Measurements from ENCODE around the gene MYLK3. TPM values are rescaled to one million over a fixed set of nuclear protein-coding genes. Genes with fewer than 3 reads are reported as not detected.

MYLK3 gene
- total RNA-seq, 1 donor from 2014 or later = 0.33 TPM

GRCh38 chr16:46783800-46784199 lies 35.7 kb upstream of the MYLK3 start:
- Mint-ChIP-seq H3K4me1 (peaks cover 8% of the 10 kb centered on the region), H3K9me3 (peaks cover 9% of the 10 kb centered on the region), H3K27ac (ENCODE audit: unreplicated experiment) (no peak overlapping the region), H3K4me3 (no peak overlapping the region), H3K27me3 (ENCODE audit: low read depth) (no peaks in the 10 kb centered on the region), H3K36me3 (ENCODE audit: low read depth) (peaks cover 3% of the 10 kb centered on the region)
- TF ChIP-seq, protein P1, sequence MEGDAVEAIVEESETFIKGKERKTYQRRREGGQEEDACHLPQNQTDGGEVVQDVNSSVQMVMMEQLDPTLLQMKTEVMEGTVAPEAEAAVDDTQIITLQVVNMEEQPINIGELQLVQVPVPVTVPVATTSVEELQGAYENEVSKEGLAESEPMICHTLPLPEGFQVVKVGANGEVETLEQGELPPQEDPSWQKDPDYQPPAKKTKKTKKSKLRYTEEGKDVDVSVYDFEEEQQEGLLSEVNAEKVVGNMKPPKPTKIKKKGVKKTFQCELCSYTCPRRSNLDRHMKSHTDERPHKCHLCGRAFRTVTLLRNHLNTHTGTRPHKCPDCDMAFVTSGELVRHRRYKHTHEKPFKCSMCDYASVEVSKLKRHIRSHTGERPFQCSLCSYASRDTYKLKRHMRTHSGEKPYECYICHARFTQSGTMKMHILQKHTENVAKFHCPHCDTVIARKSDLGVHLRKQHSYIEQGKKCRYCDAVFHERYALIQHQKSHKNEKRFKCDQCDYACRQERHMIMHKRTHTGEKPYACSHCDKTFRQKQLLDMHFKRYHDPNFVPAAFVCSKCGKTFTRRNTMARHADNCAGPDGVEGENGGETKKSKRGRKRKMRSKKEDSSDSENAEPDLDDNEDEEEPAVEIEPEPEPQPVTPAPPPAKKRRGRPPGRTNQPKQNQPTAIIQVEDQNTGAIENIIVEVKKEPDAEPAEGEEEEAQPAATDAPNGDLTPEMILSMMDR (conservative IDR thresholded peaks at IDR 0.05) = no peak
- no peak for DNase-seq (ENCODE audit: low read depth, low spot score)

DNA sequence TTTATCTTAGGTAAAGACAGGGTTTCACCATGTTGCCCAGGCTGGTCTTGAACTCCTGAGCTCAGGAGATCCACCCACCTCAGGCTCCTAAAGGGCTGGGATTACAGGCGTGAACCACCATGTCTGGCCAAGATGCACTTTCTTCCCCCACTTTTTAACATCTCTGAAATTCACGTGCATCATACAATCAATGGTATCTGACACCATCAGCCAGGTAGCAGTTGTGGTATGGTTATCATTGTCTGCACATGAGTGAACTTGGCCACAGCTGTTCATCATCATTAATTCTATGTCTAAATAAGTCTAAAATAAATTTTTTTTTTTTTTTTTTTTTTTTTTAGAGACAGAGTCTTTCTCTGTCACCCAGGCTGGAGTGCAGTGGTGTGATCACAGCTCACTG lies 34.2 kb upstream of the MYLK3 start:
- Mint-ChIP-seq H3K4me3 (no peak overlapping the region), H3K27me3 (ENCODE audit: low read depth) (no peaks in the 10 kb centered on the region), H3K9me3 (peaks cover 6% of the 10 kb centered on the region), H3K36me3 (ENCODE audit: low read depth) (peaks cover 3% of the 10 kb centered on the region), H3K4me1 (peaks cover 8% of the 10 kb centered on the region), H3K27ac (ENCODE audit: unreplicated experiment) (no peak overlapping the region)
- no peak for DNase-seq (ENCODE audit: low read depth, low spot score)
- TF ChIP-seq, protein P1 (conservative IDR thresholded peaks at IDR 0.05) = no peak

DNA sequence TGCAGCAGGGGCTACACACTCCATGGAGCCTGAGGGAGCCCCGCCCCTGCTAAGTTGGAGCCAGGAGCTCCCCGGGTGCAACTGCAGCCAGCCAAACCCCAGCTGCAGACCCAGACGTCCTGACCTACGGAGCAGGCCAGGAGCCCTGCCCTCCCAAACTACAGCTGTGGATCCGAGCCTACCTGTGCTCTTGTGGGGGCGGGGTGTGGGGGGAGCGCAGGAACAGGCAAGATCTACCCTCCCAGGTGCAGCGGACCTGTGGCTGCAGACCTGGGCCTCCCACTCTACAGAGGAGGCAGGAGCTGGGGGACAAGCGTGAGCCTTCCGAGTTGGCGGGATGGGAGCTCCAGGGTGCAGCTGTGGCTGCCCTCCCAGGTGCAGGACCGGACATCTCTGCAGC lies 29.7 kb upstream of the MYLK3 start:
- TF ChIP-seq, protein P1 (conservative IDR thresholded peaks at IDR 0.05) = no peak
- peaks cover 3% of the 10 kb centered on the region for H3K9me3 Mint-ChIP-seq
- no peak overlapping the region for H3K4me3 Mint-ChIP-seq
- DNase-seq (ENCODE audit: low read depth, low spot score) = no peak
- H3K36me3 Mint-ChIP-seq (ENCODE audit: low read depth) = no peaks in the 10 kb centered on the region
- no peak overlapping the region for H3K27ac Mint-ChIP-seq (ENCODE audit: unreplicated experiment)
- H3K27me3 Mint-ChIP-seq (ENCODE audit: low read depth) = no peaks in the 10 kb centered on the region
- no peaks in the 10 kb centered on the region for H3K4me1 Mint-ChIP-seq

- DNase-seq (ENCODE audit: low read depth, low spot score) = no peak
- Mint-ChIP-seq H3K27ac (ENCODE audit: unreplicated experiment) (no peak overlapping the region), H3K4me1 (no peaks in the 10 kb centered on the region)
These were observed 27.1 kb upstream of the MYLK3 start for GRCh38 chr16:46775214-46775613.

GRCh38 chr16:46774743-46775177 lies 26.6 kb upstream of the MYLK3 start:
- no peaks in the 10 kb centered on the region for H3K4me1 Mint-ChIP-seq
- H3K9me3 Mint-ChIP-seq = no peaks in the 10 kb centered on the region
- no peak overlapping the region for H3K27ac Mint-ChIP-seq (ENCODE audit: unreplicated experiment)
- TF ChIP-seq, protein P1 (conservative IDR thresholded peaks at IDR 0.05) = no peak
- no peak for DNase-seq (ENCODE audit: low read depth, low spot score)
- no peak overlapping the region for H3K4me3 Mint-ChIP-seq
- no peaks in the 10 kb centered on the region for H3K36me3 Mint-ChIP-seq (ENCODE audit: low read depth)
- no peaks in the 10 kb centered on the region for H3K27me3 Mint-ChIP-seq (ENCODE audit: low read depth)

More at GRCh38 chr16:46775214-46775613, 27.1 kb upstream of the MYLK3 start:
- no peaks in the 10 kb centered on the region for H3K27me3 Mint-ChIP-seq (ENCODE audit: low read depth)
- peaks cover 3% of the 10 kb centered on the region for H3K9me3 Mint-ChIP-seq
- TF ChIP-seq, protein P1 (conservative IDR thresholded peaks at IDR 0.05) = no peak
- no peaks in the 10 kb centered on the region for H3K36me3 Mint-ChIP-seq (ENCODE audit: low read depth)
- no peak overlapping the region for H3K4me3 Mint-ChIP-seq

GRCh38 chr16:46772463-46772862 lies 24.3 kb upstream of the MYLK3 start:
- no peak for DNase-seq (ENCODE audit: low read depth, low spot score)
- Mint-ChIP-seq H3K27me3 (ENCODE audit: low read depth) (no peaks in the 10 kb centered on the region), H3K27ac (ENCODE audit: unreplicated experiment) (no peak overlapping the region), H3K9me3 (no peaks in the 10 kb centered on the region), H3K4me1 (no peaks in the 10 kb centered on the region), H3K36me3 (ENCODE audit: low read depth) (no peaks in the 10 kb centered on the region), H3K4me3 (no peak overlapping the region)
- TF ChIP-seq, protein P1 (conservative IDR thresholded peaks at IDR 0.05) = no peak
